Kidney epithelial cell (primary cell): Measurements from ENCODE around the gene KRT35. TPM values are rescaled to one million over a fixed set of nuclear protein-coding genes. Genes with fewer than 3 reads are reported as not detected.

Experiments
- DNase-seq: peaks from one replicate; pipeline ENCODE4 v3.0.0-alpha.2; 2010; ENCODE audit warnings: low read depth
- H3K27me3 ChIP-seq: 2 replicates; pipeline ENCODE4 v1.6.0; 2011; ENCODE audit warnings: low read length; ENCODE audit not compliant: control insufficient read depth, insufficient read depth
- H3K36me3 ChIP-seq: 2 replicates; pipeline ENCODE4 v1.5.1; 2011; ENCODE audit warnings: low read length; ENCODE audit not compliant: control insufficient read depth, insufficient read depth
- H3K4me3 ChIP-seq: 2 replicates; pipeline ENCODE4 v1.5.1; 2011; ENCODE audit warnings: low read depth, mild to moderate bottlenecking, control low read depth, low read length
- total RNA-seq: library from RNA; depleted of rRNA; stranded (reverse); fragments of >200 nt; gene quantifications from 2 replicates; pipeline ENCODE4 v1.2.3, GENCODE V29; 2015
- TF ChIP-seq, protein P1 (sequence below): IDR thresholded peaks from 2 replicates; pipeline ENCODE4 v1.5.1; 2011; ENCODE audit warnings: mild to moderate bottlenecking, moderate library complexity, low read length, control low read depth, inconsistent platforms; ENCODE audit not compliant: insufficient read depth, poor library complexity, severe bottlenecking

The KRT35 gene
- total RNA-seq, 1 donor from 2014 or later, result not detected

DNA sequence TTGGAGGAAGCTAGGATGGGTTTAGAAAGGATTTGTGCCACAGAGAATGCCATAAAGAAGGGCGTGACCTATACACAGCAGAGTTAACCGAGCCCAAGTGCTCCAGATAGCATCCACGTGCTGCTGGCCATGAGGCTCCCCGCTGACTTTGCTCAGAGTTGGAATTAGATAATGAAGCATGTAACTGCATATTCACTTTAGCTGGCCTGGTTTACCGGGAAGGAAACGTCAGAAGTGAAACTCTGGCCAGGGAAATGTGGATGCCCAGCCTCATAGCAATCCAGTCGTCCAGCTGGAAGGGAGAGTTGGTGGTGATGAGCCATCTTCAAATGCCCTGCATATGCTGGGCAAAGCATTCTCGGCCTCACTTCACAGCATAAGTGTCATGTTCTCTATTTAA is 6.1 kb downstream of the KRT35 start:
- Histone ChIP-seq H3K4me3 (no peak overlapping the region), H3K36me3 (no peaks in the 10 kb centered on the region), H3K27me3 (no peaks in the 10 kb centered on the region)
- no peak for DNase-seq
- TF ChIP-seq, protein P1, sequence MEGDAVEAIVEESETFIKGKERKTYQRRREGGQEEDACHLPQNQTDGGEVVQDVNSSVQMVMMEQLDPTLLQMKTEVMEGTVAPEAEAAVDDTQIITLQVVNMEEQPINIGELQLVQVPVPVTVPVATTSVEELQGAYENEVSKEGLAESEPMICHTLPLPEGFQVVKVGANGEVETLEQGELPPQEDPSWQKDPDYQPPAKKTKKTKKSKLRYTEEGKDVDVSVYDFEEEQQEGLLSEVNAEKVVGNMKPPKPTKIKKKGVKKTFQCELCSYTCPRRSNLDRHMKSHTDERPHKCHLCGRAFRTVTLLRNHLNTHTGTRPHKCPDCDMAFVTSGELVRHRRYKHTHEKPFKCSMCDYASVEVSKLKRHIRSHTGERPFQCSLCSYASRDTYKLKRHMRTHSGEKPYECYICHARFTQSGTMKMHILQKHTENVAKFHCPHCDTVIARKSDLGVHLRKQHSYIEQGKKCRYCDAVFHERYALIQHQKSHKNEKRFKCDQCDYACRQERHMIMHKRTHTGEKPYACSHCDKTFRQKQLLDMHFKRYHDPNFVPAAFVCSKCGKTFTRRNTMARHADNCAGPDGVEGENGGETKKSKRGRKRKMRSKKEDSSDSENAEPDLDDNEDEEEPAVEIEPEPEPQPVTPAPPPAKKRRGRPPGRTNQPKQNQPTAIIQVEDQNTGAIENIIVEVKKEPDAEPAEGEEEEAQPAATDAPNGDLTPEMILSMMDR, result no peak

- Histone ChIP-seq H3K36me3 (no peaks in the 10 kb centered on the region), H3K27me3 (no peaks in the 10 kb centered on the region), H3K4me3 (no peak overlapping the region)
- no peak for DNase-seq
- TF ChIP-seq, protein P1, result no peak
Measured at GRCh38 chr17:41468346-41468745, 12.6 kb downstream of the KRT35 start.

GRCh38 chr17:41467561-41467960 is 13.4 kb downstream of the KRT35 start:
- no peaks in the 10 kb centered on the region for H3K36me3 ChIP-seq
- H3K4me3 ChIP-seq, result no peak overlapping the region
- no peak for DNase-seq
- no peaks in the 10 kb centered on the region for H3K27me3 ChIP-seq
- TF ChIP-seq, protein P1, result no peak

GRCh38 chr17:41466988-41467387 is 14.0 kb downstream of the KRT35 start, which contains the start of gene KRT32:
TSS of gene KRT32 (minus strand) at chr17:41467386. CDS start at chr17:41467325, 61 bp downstream.
- H3K4me3 ChIP-seq, result no peak within 1 kb of the TSS
- H3K36me3 ChIP-seq, result no peaks in the 10 kb centered on the region
- TF ChIP-seq, protein P1, result no peak
- no peak for DNase-seq
- no peaks in the 10 kb centered on the region for H3K27me3 ChIP-seq

DNA sequence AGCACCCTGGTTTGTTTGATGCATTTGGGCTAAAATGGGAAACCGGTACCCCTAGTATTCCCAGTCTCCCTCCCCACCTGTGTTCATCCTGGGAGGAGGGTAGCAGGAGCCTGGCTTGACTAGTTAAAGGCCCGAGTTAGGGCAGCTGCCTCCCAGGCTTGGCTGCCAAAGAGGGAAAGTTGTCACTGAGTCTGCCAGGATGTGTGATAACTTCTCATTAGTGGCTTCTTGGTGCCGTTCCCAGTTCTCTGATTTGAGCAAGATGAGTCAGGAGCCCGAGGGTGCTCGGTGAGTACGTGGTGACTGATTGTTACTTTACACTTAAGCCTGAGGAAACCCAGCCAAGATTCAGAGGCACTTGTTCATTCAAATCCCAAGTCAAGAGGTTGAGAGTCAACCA is 16.3 kb downstream of the KRT35 start:
- Histone ChIP-seq H3K36me3 (no peaks in the 10 kb centered on the region), H3K27me3 (no peaks in the 10 kb centered on the region), H3K4me3 (no peak overlapping the region)
- TF ChIP-seq, protein P1, result no peak
- DNase-seq, result peak; percentile 81

GRCh38 chr17:41464173-41464572 is 16.8 kb downstream of the KRT35 start:
- TF ChIP-seq, protein P1, result no peak
- no peak for DNase-seq
- no peak overlapping the region for H3K4me3 ChIP-seq
- H3K36me3 ChIP-seq, result no peaks in the 10 kb centered on the region
- H3K27me3 ChIP-seq, result no peaks in the 10 kb centered on the region
